GM18526 (cell line): Measurements from ENCODE around the gene MGMT.

Source experiments
- POLR2A ChIP-seq: IDR thresholded peaks from 3 replicates; pipeline ENCODE4 v1.6.1; 2011; ENCODE audit not compliant: insufficient read length; ENCODE audit errors: extremely low read depth

The MGMT gene

GRCh38 chr10:129793996-129794395 is 327.0 kb downstream of the MGMT start:
- TF ChIP-seq POLR2A = no peak

DNA sequence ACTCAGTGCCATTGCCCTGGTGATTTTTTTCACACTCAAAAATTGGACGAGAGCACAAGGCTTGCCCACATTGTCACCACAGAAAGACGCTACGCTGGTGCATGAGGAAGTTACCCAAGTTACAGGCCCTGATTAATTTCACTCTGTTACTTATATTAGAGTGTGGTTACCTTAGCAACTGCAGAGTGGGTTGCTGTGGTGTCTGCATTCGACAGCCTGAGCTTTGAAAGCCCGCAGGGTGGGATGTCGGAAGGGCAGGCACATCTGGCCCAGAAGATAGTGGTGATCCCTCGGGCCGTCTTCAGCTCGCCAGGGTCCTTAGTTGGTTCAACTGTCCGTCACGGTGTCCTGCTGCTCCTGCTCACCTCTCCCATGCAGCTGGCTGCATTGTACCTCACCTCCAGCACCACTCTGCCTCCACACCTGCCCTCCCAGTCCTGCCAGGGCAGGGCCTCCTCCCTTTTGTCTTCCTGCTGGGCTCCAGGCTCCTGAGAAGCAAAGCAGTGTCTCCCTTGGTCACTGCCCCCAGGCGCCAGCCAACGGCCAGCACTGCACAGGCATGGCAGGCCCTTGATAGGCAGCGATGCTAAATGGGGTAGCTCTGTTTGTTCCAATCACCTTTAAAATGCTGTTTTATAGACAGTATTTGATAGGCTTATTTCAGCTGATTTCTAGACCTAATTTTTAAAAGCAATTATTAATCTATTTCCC is 329.8 kb downstream of the MGMT start:
- TF ChIP-seq POLR2A = no peak

GRCh38 chr10:129799942-129800341 is 332.9 kb downstream of the MGMT start:
- no peak for TF ChIP-seq POLR2A

GRCh38 chr10:129800796-129801340 is 333.8 kb downstream of the MGMT start:
- TF ChIP-seq POLR2A = no peak

- no peak for TF ChIP-seq POLR2A
Measured at GRCh38 chr10:129807211-129807610, 340.2 kb downstream of the MGMT start.

DNA sequence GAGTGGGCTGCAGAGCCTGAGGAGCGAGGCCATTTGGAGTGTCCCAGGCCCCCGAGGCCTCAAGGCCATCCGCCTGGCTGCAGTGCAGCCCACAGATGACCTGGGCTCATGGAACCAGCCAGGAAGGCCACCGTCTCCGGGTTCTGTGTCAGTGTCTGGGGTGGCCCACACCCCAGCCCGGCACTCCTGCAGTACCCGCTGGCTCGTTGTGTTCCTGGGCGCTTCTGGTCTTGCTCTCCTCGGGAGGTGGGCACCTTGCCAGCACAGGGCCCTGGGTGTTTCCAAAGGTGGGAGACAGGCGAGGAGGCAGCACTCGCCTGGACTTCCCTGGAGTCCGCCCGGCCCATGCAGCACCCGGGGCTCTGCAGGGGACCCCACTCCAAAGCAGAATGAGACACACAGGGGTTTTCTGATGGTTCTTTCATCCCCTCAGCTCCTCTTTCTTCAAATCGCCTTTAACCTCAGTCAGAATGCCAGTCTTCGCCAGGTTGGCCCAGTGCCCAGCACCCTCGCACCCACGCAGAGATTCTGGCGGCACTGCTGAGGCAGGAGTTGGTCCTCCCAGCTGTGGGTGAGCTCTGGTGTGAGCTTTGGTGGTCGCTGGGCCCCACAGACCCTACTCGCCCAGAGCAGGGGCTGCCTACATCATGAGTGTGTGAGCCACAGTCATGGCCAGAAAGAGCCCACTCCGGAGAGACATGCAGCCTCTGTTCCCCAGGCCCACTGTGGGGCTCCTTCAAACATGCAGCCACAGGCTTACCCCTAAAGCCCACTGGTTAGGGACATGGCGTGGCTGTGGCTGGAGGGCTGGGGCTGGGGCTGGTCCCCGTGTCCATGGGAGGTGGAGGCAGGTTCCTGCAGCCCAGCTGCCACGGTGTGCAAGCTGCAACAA is 341.3 kb downstream of the MGMT start:
- no peak for TF ChIP-seq POLR2A

DNA sequence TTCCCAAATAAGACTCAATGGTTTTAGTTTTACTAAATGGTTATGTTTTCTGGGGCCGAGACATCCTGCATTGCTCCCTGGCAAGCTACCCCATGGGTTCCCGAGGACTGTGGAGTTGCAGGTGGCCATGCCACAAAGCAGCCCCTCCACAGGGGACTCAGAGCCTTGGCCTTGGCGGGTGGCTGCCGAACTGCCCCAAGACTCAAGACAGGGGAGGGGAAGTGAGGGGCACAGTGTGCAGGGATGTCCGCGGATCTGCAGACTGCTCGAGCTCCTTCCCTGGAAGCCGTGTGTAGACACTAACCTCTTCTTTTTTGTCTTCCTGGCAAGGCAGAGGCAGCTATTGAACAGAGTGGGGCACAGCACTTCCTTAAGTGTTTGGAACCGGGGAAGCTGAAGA is 342.4 kb downstream of the MGMT start:
- TF ChIP-seq POLR2A = no peak

DNA sequence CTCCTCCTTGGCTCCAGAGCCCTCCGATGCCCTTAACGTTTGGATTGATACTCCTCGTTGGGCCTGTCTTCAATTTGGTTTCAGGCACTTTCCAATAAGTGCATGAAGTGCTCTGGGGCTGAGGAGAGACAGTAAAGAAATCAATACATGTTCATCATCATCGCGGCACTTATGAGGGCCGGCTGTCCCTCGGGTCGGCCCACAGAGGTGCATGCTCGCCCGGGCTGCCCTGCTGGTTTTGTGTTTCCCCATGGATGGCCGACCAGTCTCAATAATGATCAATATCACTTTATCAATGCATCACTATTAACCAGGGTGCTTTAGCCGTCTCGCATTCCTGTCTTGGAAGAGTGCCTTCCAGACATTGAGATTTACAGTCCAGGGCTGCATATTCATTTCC is 342.8 kb downstream of the MGMT start:
- no peak for TF ChIP-seq POLR2A

- TF ChIP-seq POLR2A = no peak
Measured at GRCh38 chr10:129811208-129811607, 344.2 kb downstream of the MGMT start.

DNA sequence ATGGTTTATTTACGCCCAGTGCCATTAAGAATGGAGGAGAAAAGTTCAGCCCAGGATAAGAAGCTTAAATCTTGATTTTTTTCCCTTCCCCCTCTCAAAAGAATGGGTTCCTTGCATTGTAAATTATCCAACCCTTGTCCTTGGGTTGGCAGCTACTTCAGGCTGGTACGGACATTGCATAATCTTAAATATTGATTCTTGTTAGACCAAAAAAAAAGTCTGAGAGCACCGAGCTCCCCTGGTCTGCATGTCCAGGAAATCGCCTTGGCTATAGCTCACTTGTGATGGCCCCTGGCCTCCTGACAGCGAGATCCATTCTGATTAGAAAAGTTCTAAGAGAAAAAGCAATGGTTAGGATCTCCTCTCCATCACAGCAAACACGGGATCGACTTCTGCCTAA is 345.4 kb downstream of the MGMT start:
- no peak for TF ChIP-seq POLR2A

DNA sequence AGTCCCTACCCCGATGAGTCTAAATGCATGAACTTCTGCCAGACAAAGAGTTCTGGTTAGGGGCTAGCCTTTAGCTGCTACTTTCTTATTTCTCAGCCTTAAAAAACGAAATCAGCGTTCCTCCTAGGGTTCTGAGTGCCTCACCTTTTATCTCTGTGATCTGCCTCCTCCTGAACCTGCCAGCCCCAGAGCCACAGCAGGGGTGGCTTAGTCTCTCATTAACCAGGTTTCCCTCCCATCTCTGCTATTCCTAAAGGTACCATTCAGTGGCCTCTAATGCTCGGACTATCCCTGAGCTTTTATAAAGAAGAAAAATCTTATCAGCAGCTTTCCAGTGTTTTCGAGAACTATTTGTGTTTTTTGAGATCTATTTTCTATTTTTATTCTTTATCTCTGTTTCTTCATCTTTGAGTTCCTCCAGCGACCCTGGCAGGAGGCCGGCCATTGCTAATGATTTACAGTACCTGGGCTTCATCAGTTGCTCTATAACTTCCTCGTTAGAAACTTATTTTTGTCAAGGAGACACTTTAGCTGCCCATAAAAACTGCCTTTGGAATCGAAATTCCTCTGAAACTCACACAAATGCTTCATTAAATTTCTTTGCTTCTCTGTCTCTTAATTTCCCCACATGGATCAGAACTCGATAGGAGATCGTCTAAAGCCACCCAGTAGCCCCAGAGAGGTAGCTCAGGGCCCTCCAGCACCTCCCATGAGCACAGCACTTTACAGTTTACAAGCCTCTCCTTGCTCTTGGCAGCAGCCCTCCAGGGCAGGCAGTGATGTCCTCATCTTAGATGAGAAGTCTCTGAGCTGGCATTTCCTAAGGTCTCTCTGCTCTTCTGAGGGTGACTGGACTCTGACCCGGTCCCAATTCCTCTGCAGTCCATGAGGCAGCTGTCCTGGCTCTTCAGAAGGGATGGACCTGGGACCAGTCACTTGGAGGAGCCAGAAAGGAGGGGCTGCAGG is 347.9 kb downstream of the MGMT start:
- no peak for TF ChIP-seq POLR2A

DNA sequence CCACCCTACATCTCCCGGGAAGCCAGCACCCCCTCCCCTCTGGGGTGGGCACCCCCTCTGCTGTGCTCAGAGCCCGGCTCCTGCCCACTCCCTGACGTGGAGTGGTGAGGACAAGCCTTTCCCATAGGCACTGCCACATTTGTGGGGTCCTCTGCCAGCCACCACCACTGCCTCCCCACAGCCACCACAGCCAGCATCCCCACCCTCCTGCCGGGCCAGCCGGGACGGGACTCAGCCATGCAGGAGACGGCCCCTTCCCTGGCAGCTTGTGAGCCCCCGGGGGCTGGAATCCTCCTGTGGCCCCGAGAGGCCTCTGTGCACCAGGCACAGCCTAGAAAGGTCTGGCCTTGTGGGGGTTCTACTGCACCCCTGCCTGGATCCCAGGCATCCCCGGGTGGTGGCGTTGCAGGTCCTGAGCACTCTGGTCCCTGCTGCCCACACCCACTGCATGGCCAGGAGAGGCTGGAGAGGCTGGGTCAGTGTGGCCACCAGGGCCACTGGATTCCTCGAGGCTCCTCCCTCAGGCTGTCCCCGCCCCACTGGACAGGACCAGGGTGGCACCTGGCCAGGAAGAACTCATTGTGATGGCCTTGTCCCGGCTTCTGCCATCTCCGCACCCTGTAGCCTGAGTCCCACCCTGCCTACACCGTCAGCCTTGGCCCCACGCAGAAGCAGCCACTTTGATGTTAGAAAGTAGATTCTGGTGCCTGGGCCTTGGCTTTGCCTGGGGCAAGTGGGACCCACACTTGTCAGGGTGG is 349.0 kb downstream of the MGMT start:
- TF ChIP-seq POLR2A = no peak

GRCh38 chr10:129816656-129817045 is 349.6 kb downstream of the MGMT start:
- TF ChIP-seq POLR2A = no peak
